GM12878 (cell line): Measurements from ENCODE around the gene ITGB8. TPM values are rescaled to one million over a fixed set of nuclear protein-coding genes. Genes with fewer than 3 reads are reported as not detected.

Experiments
- ATAC-seq: fragments of 200-7000 bp; cut with Tn5 transposase; 3 replicates; pipeline ENCODE4 v1.9.1; 2020; ENCODE audit warnings: mild to moderate bottlenecking, moderate library complexity
- BruUV-seq: library from RNA; stranded (reverse); fragments of 400-500 nt; replicated peaks from 2 replicates; lab custom pipeline; 2021; lab: Mats Ljungman, UMichigan
- CTCF ChIA-PET: fragments of 300-600 bp; sonication (Branson Sonifier 250); formaldehyde crosslinking; extraction: SDS; loops from one replicate; lab custom pipeline; 2021; ENCODE audit warnings: inconsistent platforms; lab: Yijun Ruan, JAX
- POLR2A ChIA-PET: fragments of 350-600 bp; formaldehyde crosslinking; extraction: SDS; loops from one replicate; lab custom pipeline; 2021; ENCODE audit warnings: inconsistent platforms; lab: Charles Lee
- RAD21 ChIA-PET: fragments of 300-600 bp; sonication (Branson Sonifier 250); formaldehyde crosslinking; loops from one replicate; lab custom pipeline; 2023; ENCODE audit warnings: antibody characterized with exemption; ENCODE audit not compliant: unreplicated experiment; lab: Charles Lee
- SMC1A ChIA-PET: fragments of 300-600 bp; sonication (Branson Sonifier 250); formaldehyde crosslinking; loops from one replicate; lab custom pipeline; 2023; ENCODE audit not compliant: unreplicated experiment, uncharacterized antibody; lab: Charles Lee
- DNase-seq: peaks from one replicate; pipeline ENCODE4 v3.0.0-alpha.2; 2011; ENCODE audit warnings: low read depth, low spot score
- FAIRE-seq: peaks from 3 replicates; lab custom pipeline; 2011; peaks lifted over from hg19 to GRCh38; lab: Jason Lieb, UNC
- H2AFZ ChIP-seq: 2 replicates; pipeline ENCODE4 v1.6.0; 2011; ENCODE audit warnings: low read depth, low read length, control low read depth; ENCODE audit not compliant: control insufficient read depth
- H3K27ac ChIP-seq: 2 replicates; pipeline ENCODE4 v1.5.1; 2011; ENCODE audit warnings: control low read depth; ENCODE audit not compliant: control insufficient read depth, insufficient read depth
- H3K27me3 ChIP-seq, 2 experiments: replicated peaks in 1 of 2; 2 replicates each; pipeline versions ENCODE4 v1.6.0 to v1.6.1; 2011; ENCODE audit warnings: low read length in 1 of 2; ENCODE audit not compliant: control insufficient read depth in 2 of 2, insufficient read depth in 2 of 2
- H3K36me3 ChIP-seq, 2 experiments: 2 replicates each; pipeline ENCODE4 v1.5.1; 2011; ENCODE audit warnings: low read length in 1 of 2; ENCODE audit not compliant: control insufficient read depth in 2 of 2, insufficient read depth in 2 of 2
- H3K4me1 ChIP-seq: 2 replicates; pipeline ENCODE4 v1.6.1; 2011; ENCODE audit warnings: mild to moderate bottlenecking, low read length, moderate library complexity, mixed read lengths; ENCODE audit not compliant: control insufficient read depth, insufficient read depth
- H3K4me2 ChIP-seq: 2 replicates; pipeline ENCODE4 v1.6.0; 2011; ENCODE audit warnings: control low read depth; ENCODE audit not compliant: control insufficient read depth, insufficient read depth
- H3K4me3 ChIP-seq: fragments of 200-600 bp; sonication (generic); 2 replicates; pipeline ENCODE4 v1.5.1; 2016
- H3K79me2 ChIP-seq: 2 replicates; pipeline ENCODE4 v1.6.0; 2011; ENCODE audit warnings: low read length; ENCODE audit not compliant: control insufficient read depth, insufficient read depth
- H3K9ac ChIP-seq: 2 replicates; pipeline ENCODE4 v1.8.0; 2011; ENCODE audit warnings: low read length, control low read depth, mixed read lengths; ENCODE audit not compliant: control insufficient read depth, insufficient read depth
- H3K9me3 ChIP-seq: replicated peaks from 3 replicates; pipeline ENCODE4 v1.5.1; 2011; ENCODE audit warnings: mild to moderate bottlenecking, low read length; ENCODE audit not compliant: control insufficient read depth, insufficient read depth
- H4K20me1 ChIP-seq: 2 replicates; pipeline ENCODE4 v1.6.0; 2011; ENCODE audit not compliant: control insufficient read depth, insufficient read depth
- JUNB ChIP-seq: IDR thresholded peaks from 2 replicates; pipeline ENCODE4 v1.6.1; 2016; ENCODE audit warnings: antibody characterized with exemption, mild to moderate bottlenecking
- MYB ChIP-seq: fragments of 150-350 bp; IDR thresholded peaks from 2 replicates; pipeline ENCODE4 v1.6.1; 2014; ENCODE audit warnings: mild to moderate bottlenecking, low read depth, low read length, borderline replicate concordance
- NR2C1 ChIP-seq: fragments of 450-650 bp; IDR thresholded peaks from 2 replicates; pipeline ENCODE4 v1.6.1; 2017; ENCODE audit warnings: antibody characterized with exemption, mild to moderate bottlenecking, moderate library complexity
- PML ChIP-seq: IDR thresholded peaks from 2 replicates; pipeline ENCODE4 v1.6.1; 2012; ENCODE audit warnings: low read length, inconsistent platforms
- TCF3 ChIP-seq: IDR thresholded peaks from 2 replicates; pipeline ENCODE4 v1.6.1; 2012; ENCODE audit warnings: low read depth, mild to moderate bottlenecking, low read length, borderline replicate concordance; ENCODE audit not compliant: insufficient read depth
- ZNF384 ChIP-seq: IDR thresholded peaks from 2 replicates; pipeline ENCODE4 v1.6.1; 2012; ENCODE audit warnings: low read depth, mild to moderate bottlenecking, low read length, improper control_type of control experiment, borderline replicate concordance
- WGBS: methylation state at CpG from one replicate; pipeline ENCODE4 v1.1.6; 2016; ENCODE audit warnings: low lambda C conversion rate; ENCODE audit not compliant: insufficient replicate concordance, insufficient coverage; ENCODE audit errors: missing lambda C conversion rate; 5-methylcytosine and 5-hydroxymethylcytosine counted together
- in situ Hi-C: fragments of 300-500 bp; cut with MboI; formaldehyde crosslinking; loops from 9 replicates; pipeline ENCODE4 v1.14.3; 2018; ENCODE audit warnings: mixed read lengths
- intact Hi-C: fragments of 100-400 bp; cut with micrococcal nuclease; formaldehyde crosslinking; loops from one replicate; pipeline ENCODE4 v1.14.2; 2022; ENCODE audit not compliant: unreplicated experiment
- polyA plus RNA-seq, 11 experiments: library from polyadenylated mRNA; depleted of rRNA in 4 of 11; unstranded in 6 of 11; stranded (reverse) in 5 of 11; fragments of >200 nt; fragmentation: Nextera tagmentation in 4 of 11; fragmentation: Illumina TruSeq in 1 of 11; extraction: Ambion mirVana in 4 of 11; extraction: Trizol in 1 of 11; gene quantifications; 1 replicate in 1 of 11; 2 replicates in 10 of 11; pipeline versions ENCODE4 v1.2.1 to v1.2.3, GENCODE V29; 2011 to 2016; ENCODE audit warnings: inconsistent platforms in 2 of 11, missing spikeins in 2 of 11, low read depth in 1 of 11
- total RNA-seq, 4 experiments: library from RNA; depleted of rRNA in 3 of 4; stranded (reverse); fragments of >200 nt in 3 of 4; fragmentation: Illumina TruSeq in 1 of 4; extraction: Trizol in 1 of 4; gene quantifications; 2 replicates each; pipeline versions ENCODE4 v1.2.1 to v1.2.3, GENCODE V29; 2013 to 2021

ITGB8 gene
- total and polyA plus RNA-seq, 10 of the 15 experiments (the other 5 are each of a cell fraction or from before 2014, with no cell fraction given) = 0.37 to 26.2 (median 1.5) TPM

DNA sequence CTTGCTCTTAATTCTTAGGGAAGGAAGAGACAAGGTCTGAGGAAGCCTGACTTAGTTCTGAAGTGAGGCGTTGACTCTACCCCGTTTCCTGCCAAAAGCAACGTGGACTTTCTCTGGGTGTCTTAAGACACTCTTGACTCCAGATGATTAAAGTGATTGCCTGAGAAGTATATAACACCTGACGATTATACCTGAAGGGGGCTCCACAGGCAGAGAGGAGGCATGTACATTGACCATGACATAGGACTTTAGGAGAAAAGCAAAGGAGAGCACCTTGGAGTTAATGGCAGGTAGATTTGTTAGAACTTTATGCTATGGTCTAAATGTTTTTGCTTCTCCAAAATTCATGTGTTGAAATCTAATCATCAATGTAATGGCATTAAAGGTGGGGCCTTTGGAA, 15.9 kb downstream of the ITGB8 start:
- RAD21 ChIA-PET = no interaction called here
- DNase-seq (no peak), ATAC-seq (no peak), FAIRE-seq (no peak)
- CTCF ChIA-PET = interaction anchor here (0.6 kb wide), 1 partner anchor 598 kb away, joined by 3 read pairs; no protein-coding TSS in a partner anchor
- Histone ChIP-seq H3K9ac (no peak overlapping the region), H3K4me1 (no peaks in the 10 kb centered on the region), H3K27ac (no peak overlapping the region), H3K4me2 (no peak overlapping the region), H3K27me3 (no peaks in the 10 kb centered on the region), H3K79me2 (no peaks in the 10 kb centered on the region), H3K4me3 (no peak overlapping the region), H4K20me1 (no peaks in the 10 kb centered on the region)
- 28% methylated on average over 4 of the region's 4 CpGs for WGBS
- intact Hi-C loops = no loop called here
- BruUV-seq = no TSS peak
- in situ Hi-C loops = no loop called here
- POLR2A ChIA-PET = no interaction called here
- TF ChIP-seq ZNF384 = no peak
- no peak for TF ChIP-seq MYB
- no peak for TF ChIP-seq PML
- no peak for TF ChIP-seq NR2C1
- TF ChIP-seq, all 136 proteins: peak for 0
- H3K36me3 ChIP-seq = no peaks in the 10 kb centered on the region
- SMC1A ChIA-PET = interaction anchor here (1.2 kb wide), 1 partner anchor 13 kb away, joined by 6 read pairs; no protein-coding TSS in a partner anchor
- no peak overlapping the region for H2AFZ ChIP-seq
- H3K9me3 ChIP-seq = no peaks in the 10 kb centered on the region; the same call in 2 of the 3 replicates

DNA sequence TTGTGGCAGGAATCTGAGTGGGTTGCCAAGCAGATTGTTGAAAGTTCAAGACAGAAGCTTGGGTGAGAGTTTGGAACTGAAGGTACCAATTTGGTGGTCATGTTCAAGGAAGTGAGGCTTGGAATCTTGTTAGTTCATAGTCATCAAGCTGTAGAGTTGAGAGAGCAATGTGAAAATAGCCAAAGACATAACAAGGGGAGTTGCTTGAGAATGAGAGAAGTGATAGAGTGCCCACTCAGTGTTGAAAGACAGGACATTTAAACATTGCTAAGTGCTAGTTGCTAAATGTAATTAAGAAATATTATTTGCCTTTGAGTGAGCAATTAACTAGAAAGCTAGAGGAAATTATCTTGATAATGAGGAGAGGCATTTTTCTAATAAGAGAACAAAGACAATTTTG, 17.0 kb downstream of the ITGB8 start:
- no TSS peak for BruUV-seq
- ChIA-PET SMC1A (interaction anchor here (0.9 kb wide), 1 partner anchor 10 kb away, joined by 3 read pairs; no protein-coding TSS in a partner anchor), RAD21 (no interaction called here), CTCF (no interaction called here), POLR2A (interaction anchor here (0.6 kb wide), 1 partner anchor 66 kb away, joined by 3 read pairs; no protein-coding TSS in a partner anchor)
- in situ Hi-C loops = no loop called here
- no peaks in the 10 kb centered on the region for H3K4me1 ChIP-seq
- intact Hi-C loops = no loop called here
- no peak overlapping the region for H3K9ac ChIP-seq
- no peak overlapping the region for H3K4me3 ChIP-seq
- H3K79me2 ChIP-seq = no peaks in the 10 kb centered on the region
- H3K27me3 ChIP-seq = no peaks in the 10 kb centered on the region
- no peak for FAIRE-seq
- no peaks in the 10 kb centered on the region for H4K20me1 ChIP-seq
- H2AFZ ChIP-seq = no peak overlapping the region
- DNase-seq = no peak
- no peaks in the 10 kb centered on the region for H3K36me3 ChIP-seq
- H3K4me2 ChIP-seq = no peak overlapping the region
- ATAC-seq = no peak
- H3K9me3 ChIP-seq = no peaks in the 10 kb centered on the region; the same call in 2 of the 3 replicates
- TF ChIP-seq JUNB = no peak
- no peak for TF ChIP-seq TCF3
- no peak overlapping the region for H3K27ac ChIP-seq
